HFFc6 (cell line): Measurements from ENCODE around the gene TMEM59L. TPM values are rescaled to one million over a fixed set of nuclear protein-coding genes. Genes with fewer than 3 reads are reported as not detected.

Source experiments
- DNase-seq: peaks from one replicate; pipeline ENCODE4 v3.0.0-alpha.2; 2018
- H3K27ac Mint-ChIP-seq: 2 replicates; pipeline ENCODE4 v1.8.0; 2020; ENCODE audit warnings: mild to moderate bottlenecking, mixed read lengths
- H3K27me3 Mint-ChIP-seq: 2 replicates; pipeline ENCODE4 v1.8.0; 2021; ENCODE audit warnings: mild to moderate bottlenecking, moderate library complexity, mixed read lengths; ENCODE audit not compliant: insufficient read depth
- H3K36me3 Mint-ChIP-seq: 2 replicates; pipeline ENCODE4 v1.8.0; 2021; ENCODE audit warnings: low read depth, mixed read lengths
- H3K4me1 Mint-ChIP-seq: 2 replicates; pipeline ENCODE4 v1.8.0; 2020; ENCODE audit warnings: low read depth, mixed read lengths
- H3K4me3 Mint-ChIP-seq: 2 replicates; pipeline ENCODE4 v1.8.0; 2020; ENCODE audit warnings: mild to moderate bottlenecking, moderate library complexity, mixed read lengths
- H3K9me3 Mint-ChIP-seq: 2 replicates; pipeline ENCODE4 v1.8.0; 2020; ENCODE audit warnings: mild to moderate bottlenecking, mixed read lengths
- CTCF ChIP-seq: fragments of 200-600 bp; sonication (generic); IDR thresholded peaks from 2 replicates; pipeline ENCODE4 v1.5.0; 2021; ENCODE audit warnings: antibody characterized with exemption, mild to moderate bottlenecking
- total RNA-seq, 6 experiments: library from RNA; stranded (reverse); fragmentation: NEBNext Ultra II Directional; extraction: Animal tissue kit (Norgen Biotek cat#: 25700); gene quantifications; 2 replicates in 1 of 6; 3 replicates in 5 of 6; pipeline ENCODE4 v1.2.3, GENCODE V29; 2021

The TMEM59L gene
- total RNA-seq, 6 experiments from 2014 or later, result 1.7 to 4.3 (median 3.2) TPM

- DNase-seq, result no peak
- no peak overlapping the region for H3K4me3 Mint-ChIP-seq
- H3K27me3 Mint-ChIP-seq, result peaks cover 2% of the 10 kb centered on the region
- peaks cover 48% of the 10 kb centered on the region for H3K4me1 Mint-ChIP-seq
- H3K27ac Mint-ChIP-seq, result peak overlapping the region; percentile 75
- TF ChIP-seq CTCF, result no peak
- H3K36me3 Mint-ChIP-seq, result no peaks in the 10 kb centered on the region
- H3K9me3 Mint-ChIP-seq, result no peaks in the 10 kb centered on the region
Observed at GRCh38 chr19:18657590-18658365, 45.1 kb downstream of the TMEM59L start.

GRCh38 chr19:18658366-18658855 lies 45.7 kb downstream of the TMEM59L start:
- no peaks in the 10 kb centered on the region for H3K9me3 Mint-ChIP-seq
- DNase-seq, result no peak
- H3K27me3 Mint-ChIP-seq, result peaks cover 2% of the 10 kb centered on the region
- TF ChIP-seq CTCF, result no peak
- peak overlapping the region; percentile 75 for H3K27ac Mint-ChIP-seq
- no peaks in the 10 kb centered on the region for H3K36me3 Mint-ChIP-seq
- peaks cover 52% of the 10 kb centered on the region for H3K4me1 Mint-ChIP-seq
- H3K4me3 Mint-ChIP-seq, result no peak overlapping the region

GRCh38 chr19:18659281-18660050 lies 46.8 kb downstream of the TMEM59L start:
- H3K4me1 Mint-ChIP-seq, result peaks cover 54% of the 10 kb centered on the region
- no peaks in the 10 kb centered on the region for H3K36me3 Mint-ChIP-seq
- H3K4me3 Mint-ChIP-seq, result peak overlapping the region; percentile 74; the same call in 1 of the 2 replicates
- no peaks in the 10 kb centered on the region for H3K9me3 Mint-ChIP-seq
- no peak for DNase-seq
- peak overlapping the region; percentile 92 for H3K27ac Mint-ChIP-seq
- TF ChIP-seq CTCF, result no peak
- H3K27me3 Mint-ChIP-seq, result peaks cover 2% of the 10 kb centered on the region

- H3K4me3 Mint-ChIP-seq, result peak overlapping the region; percentile 74
- H3K9me3 Mint-ChIP-seq, result no peaks in the 10 kb centered on the region
- peaks cover 54% of the 10 kb centered on the region for H3K4me1 Mint-ChIP-seq
- H3K36me3 Mint-ChIP-seq, result no peaks in the 10 kb centered on the region
- DNase-seq, result peak; percentile 57
- H3K27me3 Mint-ChIP-seq, result peaks cover 2% of the 10 kb centered on the region
- TF ChIP-seq CTCF, result no peak
- peak overlapping the region; percentile 92 for H3K27ac Mint-ChIP-seq
Observed at GRCh38 chr19:18660051-18660910, 47.6 kb downstream of the TMEM59L start.
